GM12865 (cell line): Measurements from ENCODE around the gene NSG2.
"Not testable (repeated sequence)": the region's sequence is repeated elsewhere in the genome, so short reads cannot be mapped to it uniquely, and the experiment has no call there.

ENCODE experiments used
- DNase-seq: peaks from one replicate; pipeline ENCODE4 v3.0.0; 2010; ENCODE audit warnings: low read depth
- H3K4me3 ChIP-seq: 2 replicates; pipeline ENCODE4 v1.5.1; 2011; ENCODE audit warnings: mild to moderate bottlenecking, low read depth, low read length, control low read depth
- CTCF ChIP-seq: IDR thresholded peaks from 2 replicates; pipeline ENCODE4 v1.5.1; 2011; ENCODE audit warnings: low read length, control low read depth, low read depth, inconsistent platforms; ENCODE audit not compliant: insufficient read depth; ENCODE audit errors: missing control alignments

Gene NSG2

GRCh38 chr5:174146556-174146955, 101.0 kb downstream of the NSG2 start:
- no peak for TF ChIP-seq CTCF
- DNase-seq: no peak
- H3K4me3 ChIP-seq: no peak overlapping the region

- not testable (repeated sequence) for DNase-seq, H3K4me3 ChIP-seq
These were observed 101.5 kb downstream of the NSG2 start for GRCh38 chr5:174147012-174147411.

- no peak overlapping the region for H3K4me3 ChIP-seq
- no peak for TF ChIP-seq CTCF
- no peak for DNase-seq
These were observed 102.0 kb downstream of the NSG2 start for GRCh38 chr5:174147551-174147950.

- TF ChIP-seq CTCF: no peak
- no peak overlapping the region for H3K4me3 ChIP-seq
- DNase-seq: no peak
These were observed 103.2 kb downstream of the NSG2 start for GRCh38 chr5:174148721-174149120.

- no peak for TF ChIP-seq CTCF
- H3K4me3 ChIP-seq: no peak overlapping the region
- DNase-seq: no peak
These were observed 103.9 kb downstream of the NSG2 start for GRCh38 chr5:174149426-174149825.

GRCh38 chr5:174149989-174150388, 104.5 kb downstream of the NSG2 start:
- DNase-seq: no peak
- H3K4me3 ChIP-seq: no peak overlapping the region
- TF ChIP-seq CTCF: no peak

GRCh38 chr5:174151599-174152181, 106.2 kb downstream of the NSG2 start:
- TF ChIP-seq CTCF: no peak
- no peak overlapping the region for H3K4me3 ChIP-seq
- peak; percentile 7 for DNase-seq
